Neural cell (in vitro differentiated cells): Measurements from ENCODE around the gene UQCRC1. TPM values are rescaled to one million over a fixed set of nuclear protein-coding genes. Genes with fewer than 3 reads are reported as not detected.
A peak's percentile ranks its signal among the peaks of the same experiment; 100 is the strongest.

ENCODE experiments used
- H2AFZ ChIP-seq: fragments of 200-600, 300-800 bp; sonication (generic), shearing (Covaris generic); 2 replicates; pipeline ENCODE4 v1.6.0; 2014; ENCODE audit warnings: low read depth, mild to moderate bottlenecking, antibody characterized with exemption, low read length, moderate library complexity
- H3F3A ChIP-seq: fragments of 200-600 bp; shearing (Covaris generic); 2 replicates; pipeline ENCODE4 v1.6.1; 2016; ENCODE audit warnings: mild to moderate bottlenecking, moderate library complexity, mixed read lengths, antibody characterized with exemption, low read length; ENCODE audit not compliant: insufficient read depth, poor library complexity, severe bottlenecking
- H3K27ac ChIP-seq: fragments of 200-600, 300-800 bp; sonication (generic), shearing (Covaris generic); 2 replicates; pipeline ENCODE4 v1.5.1; 2014; ENCODE audit warnings: mild to moderate bottlenecking, low read length, moderate library complexity
- H3K27me3 ChIP-seq: fragments of 300-800, 200-600 bp; sonication (generic), shearing (Covaris generic); 2 replicates; pipeline ENCODE4 v1.6.0; 2014; ENCODE audit warnings: mild to moderate bottlenecking, low read depth, low read length, moderate library complexity; ENCODE audit not compliant: insufficient read depth
- H3K36me3 ChIP-seq: fragments of 300-800, 200-600 bp; sonication (generic), shearing (Covaris generic); 2 replicates; pipeline ENCODE4 v1.5.1; 2014; ENCODE audit warnings: mild to moderate bottlenecking, antibody characterized with exemption, low read length, moderate library complexity; ENCODE audit not compliant: insufficient read depth
- H3K4me2 ChIP-seq: fragments of 300-800, 200-600 bp; sonication (generic), shearing (Covaris generic); 2 replicates; pipeline ENCODE4 v1.6.0; 2014; ENCODE audit warnings: mild to moderate bottlenecking, low read length
- H3K4me3 ChIP-seq: fragments of 300-800, 200-600 bp; sonication (generic), shearing (Covaris generic); 2 replicates; pipeline ENCODE4 v1.5.1; 2014; ENCODE audit warnings: mild to moderate bottlenecking, low read length, moderate library complexity
- H3K79me2 ChIP-seq: fragments of 200-600 bp; shearing (Covaris generic); replicated peaks from 2 replicates; pipeline ENCODE4 v1.6.0; 2014; ENCODE audit warnings: mild to moderate bottlenecking, low read length, moderate library complexity; ENCODE audit not compliant: insufficient read depth
- H3K9ac ChIP-seq: fragments of 300-800, 200-600 bp; sonication (generic), shearing (Covaris generic); 2 replicates; pipeline ENCODE4 v1.6.1; 2016; ENCODE audit warnings: mild to moderate bottlenecking, low read length, mixed read lengths
- H3K9me2 ChIP-seq: fragments of 200-600 bp; shearing (Covaris generic); 2 replicates; pipeline ENCODE4 v1.6.1; 2016; ENCODE audit warnings: mild to moderate bottlenecking, low read length, mixed read lengths; ENCODE audit not compliant: insufficient read depth
- H3K9me3 ChIP-seq: fragments of 200-600, 300-800 bp; sonication (generic), shearing (Covaris generic); 2 replicates; pipeline ENCODE4 v1.6.1; 2016; ENCODE audit warnings: mild to moderate bottlenecking, mixed run types, low read length, moderate library complexity, mixed read lengths
- H4K20me1 ChIP-seq: fragments of 200-600 bp; shearing (Covaris generic); 2 replicates; pipeline ENCODE4 v1.6.1; 2016; ENCODE audit warnings: mild to moderate bottlenecking, mixed run types; ENCODE audit not compliant: insufficient read depth
- CTCF ChIP-seq: fragments of 450-650 bp; IDR thresholded peaks from 2 replicates; pipeline ENCODE4 v1.5.1; 2014; ENCODE audit warnings: antibody characterized with exemption, mild to moderate bottlenecking, moderate library complexity; ENCODE audit not compliant: poor library complexity, severe bottlenecking
- EP300 ChIP-seq: fragments of 450-650 bp; conservative IDR thresholded peaks from 2 replicates; pipeline ENCODE4 v1.6.1; 2014; ENCODE audit warnings: antibody characterized with exemption, mild to moderate bottlenecking, moderate library complexity; ENCODE audit not compliant: poor library complexity, severe bottlenecking
- EZH2 ChIP-seq: fragments of 200-600, 300-800 bp; shearing (Covaris generic), sonication (generic); IDR thresholded peaks from 2 replicates; pipeline ENCODE4 v1.6.1; 2014; ENCODE audit warnings: antibody characterized with exemption, low read length, borderline replicate concordance, mild to moderate bottlenecking; ENCODE audit not compliant: insufficient read depth, poor library complexity, severe bottlenecking
- MXI1 ChIP-seq: fragments of 450-650 bp; conservative IDR thresholded peaks from 2 replicates; pipeline ENCODE4 v1.6.1; 2014; ENCODE audit warnings: antibody characterized with exemption, mild to moderate bottlenecking; ENCODE audit not compliant: poor library complexity, severe bottlenecking
- POLR2AphosphoS5 ChIP-seq: IDR thresholded peaks from 2 replicates; pipeline ENCODE4 v1.6.1; 2012
- RAD21 ChIP-seq: fragments of 450-650 bp; conservative IDR thresholded peaks from 2 replicates; pipeline ENCODE4 v1.6.1; 2014; ENCODE audit warnings: antibody characterized with exemption, mild to moderate bottlenecking, moderate library complexity
- REST ChIP-seq: IDR thresholded peaks from 2 replicates; pipeline ENCODE4 v1.6.1; 2012; ENCODE audit warnings: borderline replicate concordance
- SMC3 ChIP-seq: fragments of 450-650 bp; conservative IDR thresholded peaks from 2 replicates; pipeline ENCODE4 v1.6.1; 2014; ENCODE audit warnings: antibody characterized with exemption, mild to moderate bottlenecking, moderate library complexity; ENCODE audit not compliant: poor library complexity
- TAF1 ChIP-seq: IDR thresholded peaks from 2 replicates; pipeline ENCODE4 v1.6.1; 2012; ENCODE audit warnings: low read depth
- polyA plus RNA-seq: library from polyadenylated mRNA; depleted of rRNA; stranded (reverse); fragments of >200 nt; gene quantifications from 2 replicates; pipeline ENCODE4 v1.2.3, GENCODE V29; 2014

The UQCRC1 gene
- polyA plus RNA-seq, 1 donor from 2014 or later: 333 TPM

GRCh38 chr3:48635222-48636021, 26.0 kb upstream of the UQCRC1 start, which contains the start of gene SLC26A6:
Gene SLC26A6 (minus strand): TSS chr3:48635461. CDS start chr3:48635393, 68 bp downstream.
- peaks cover 39% of the 10 kb centered on the region for H4K20me1 ChIP-seq
- no peaks in the 10 kb centered on the region for H3K79me2 ChIP-seq
- TF ChIP-seq TAF1 (no peak), EZH2 (no peak), POLR2AphosphoS5 (peak; percentile 68), RAD21 (peak; percentile 41), MXI1 (peak; percentile 87), REST (peak; percentile 22), CTCF (peak; percentile 60), EP300 (peak; percentile 39), SMC3 (peak; percentile 59)
- H3K27ac ChIP-seq: peak within 1 kb of the TSS; percentile 52
- no peak within 1 kb of the TSS for H2AFZ ChIP-seq
- no peaks in the 10 kb centered on the region for H3K36me3 ChIP-seq
- no peaks in the 10 kb centered on the region for H3K9me3 ChIP-seq
- peak within 1 kb of the TSS; percentile 64 for H3K9ac ChIP-seq
- no peaks in the 10 kb centered on the region for H3K27me3 ChIP-seq
- no peaks in the 10 kb centered on the region for H3F3A ChIP-seq
- peak within 1 kb of the TSS; percentile 80 for H3K4me3 ChIP-seq
- no peaks in the 10 kb centered on the region for H3K9me2 ChIP-seq
- peak within 1 kb of the TSS; percentile 42 for H3K4me2 ChIP-seq

GRCh38 chr3:48634661-48635221, 25.3 kb upstream of the UQCRC1 start:
- Histone ChIP-seq H3K4me3 (peak overlapping the region; percentile 80), H3K9me2 (no peaks in the 10 kb centered on the region), H3K4me2 (peak overlapping the region; percentile 42), H3K9me3 (no peaks in the 10 kb centered on the region), H4K20me1 (peaks cover 38% of the 10 kb centered on the region), H3F3A (no peaks in the 10 kb centered on the region), H2AFZ (no peak overlapping the region), H3K36me3 (no peaks in the 10 kb centered on the region), H3K27me3 (no peaks in the 10 kb centered on the region), H3K9ac (peak overlapping the region; percentile 64), H3K27ac (peak overlapping the region; percentile 52), H3K79me2 (no peaks in the 10 kb centered on the region)
- TF ChIP-seq MXI1: no peak
- TF ChIP-seq SMC3: no peak
- TF ChIP-seq REST: no peak
- no peak for TF ChIP-seq TAF1
- TF ChIP-seq EP300: no peak
- no peak for TF ChIP-seq RAD21
- TF ChIP-seq EZH2: no peak
- TF ChIP-seq CTCF: no peak
- TF ChIP-seq POLR2AphosphoS5: no peak
